ENCODE results near the gene BBS1.
"Not testable (repeated sequence)": the region's sequence is repeated elsewhere in the genome, so short reads cannot be mapped to it uniquely, and the experiment has no call there.

BBS1 gene

DNA sequence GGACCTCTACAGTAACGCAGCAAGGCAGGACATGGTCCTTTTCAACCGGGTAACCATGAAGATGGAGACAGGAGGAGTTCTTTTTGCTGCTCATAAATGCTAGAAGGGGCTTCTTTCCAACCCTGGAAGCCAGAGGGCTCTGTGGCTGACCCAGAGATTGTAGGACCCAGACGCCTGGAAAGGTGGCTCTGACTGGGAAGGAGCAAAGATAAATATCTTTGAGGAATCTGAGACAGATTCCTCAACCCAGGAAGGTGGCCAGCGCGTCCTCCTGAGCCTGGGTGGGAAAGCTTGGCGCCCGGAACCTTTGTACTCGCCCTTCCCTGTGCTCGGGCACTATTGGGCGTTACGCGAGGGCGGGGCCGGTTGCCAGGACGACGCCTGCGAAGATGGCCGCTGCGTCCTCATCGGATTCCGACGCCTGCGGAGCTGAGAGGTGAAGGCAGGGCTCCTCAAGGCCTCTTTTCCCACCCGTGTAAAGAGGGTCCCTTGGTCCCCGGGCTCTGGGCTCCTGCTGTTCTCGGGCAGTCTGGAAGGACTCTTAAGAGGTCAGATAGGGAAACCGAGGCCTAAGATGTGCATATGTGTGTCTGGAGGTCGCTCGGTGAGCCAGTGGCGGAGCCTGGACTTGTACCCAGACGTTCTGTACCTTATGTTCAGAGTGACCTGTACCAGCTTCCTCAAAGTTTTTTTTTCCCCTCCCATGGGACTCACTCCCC, at the start of gene BBS1:
Gene BBS1, plus strand, starts transcription at position 365 of the 719 bp plus-strand sequence. Its CDS starts 25 bp downstream, at position 390.
- DNase-seq (ENCODE audit: low read depth) = peak; percentile 73

GRCh38 chr11:66462010-66462409, 48.4 kb upstream of the BBS1 start:
- no peak for DNase-seq (ENCODE audit: low read depth)

- DNase-seq (ENCODE audit: low read depth) = no peak
Observed at GRCh38 chr11:66462911-66463310, 47.5 kb upstream of the BBS1 start.

DNA sequence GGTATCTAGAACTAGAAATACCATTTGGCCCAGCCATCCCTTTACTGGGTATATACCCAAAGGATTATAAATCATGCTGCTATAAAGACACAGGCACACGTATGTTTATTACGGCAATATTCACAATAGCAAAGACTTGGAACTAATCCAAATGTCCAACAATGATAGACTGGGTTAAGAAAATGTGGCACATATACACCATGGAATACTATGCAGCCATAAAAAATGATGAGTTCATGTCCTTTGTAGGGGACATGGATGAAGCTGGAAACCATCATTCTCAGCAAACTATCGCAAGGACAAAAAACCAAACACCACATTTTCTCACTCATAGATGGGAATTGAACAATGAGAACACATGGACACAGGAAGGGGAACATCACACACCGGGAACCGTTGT, 46.3 kb upstream of the BBS1 start:
- DNase-seq (ENCODE audit: low read depth) = not testable (repeated sequence)

DNA sequence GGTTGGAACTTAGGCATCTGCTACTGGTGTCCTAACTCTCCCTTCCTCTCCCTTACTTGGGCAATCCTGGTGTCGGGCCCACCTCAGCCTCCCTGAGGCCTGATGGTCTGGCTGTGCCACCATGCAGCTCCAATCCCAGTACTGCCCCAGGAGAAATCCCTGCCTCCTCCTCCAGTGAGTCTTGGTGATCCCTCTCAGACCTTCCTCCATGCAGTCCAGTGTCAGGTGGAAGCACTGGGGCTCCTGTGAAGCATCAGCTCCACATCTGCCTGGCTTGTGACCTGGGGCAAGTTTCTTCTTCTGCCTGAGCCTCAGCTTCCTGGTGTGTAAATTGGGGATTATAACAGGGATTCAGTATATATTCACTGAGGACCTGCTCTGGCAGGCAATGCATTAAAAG, 45.5 kb upstream of the BBS1 start:
- no peak for DNase-seq (ENCODE audit: low read depth)

DNA sequence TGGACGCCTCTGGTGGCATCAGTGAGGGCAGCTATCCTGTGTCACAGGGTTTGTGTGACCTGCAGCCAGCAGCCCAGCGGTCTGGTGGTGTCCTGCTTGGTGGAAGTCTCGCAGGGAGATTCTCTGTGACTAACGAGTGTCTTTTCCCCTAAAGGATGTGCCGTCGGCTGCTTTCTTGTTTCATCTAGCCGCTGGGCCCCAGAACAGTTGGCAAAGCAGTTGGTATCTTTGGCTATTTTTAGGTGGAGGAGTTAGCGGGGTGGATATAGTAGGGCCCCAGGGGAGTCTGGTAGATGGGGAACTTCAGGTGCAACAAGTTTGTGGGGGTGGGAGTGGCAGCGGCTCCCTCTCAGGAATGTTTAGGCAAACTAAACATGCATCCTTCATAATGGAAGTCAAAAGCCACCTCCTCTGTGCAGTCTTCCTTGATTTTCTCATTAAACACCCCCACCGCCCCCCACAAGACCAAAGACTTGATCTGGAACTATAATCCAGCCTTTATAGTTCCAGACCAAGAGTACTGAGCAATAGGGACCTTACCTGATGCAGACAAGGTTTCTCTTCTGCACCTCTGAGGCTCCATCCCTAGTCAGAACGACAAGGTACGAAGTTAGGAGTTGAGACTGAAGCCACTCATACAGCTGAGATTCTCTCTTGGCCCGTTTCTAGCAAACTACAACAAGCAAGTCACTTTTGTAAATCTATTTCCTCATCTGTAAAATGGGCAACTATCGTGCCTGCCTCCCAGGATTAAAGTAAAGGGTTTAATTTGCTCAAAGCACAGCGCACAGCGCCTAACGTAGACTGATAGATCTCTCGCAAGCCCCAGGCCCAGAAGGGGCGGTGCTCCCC, 44.8 kb upstream of the BBS1 start:
- no peak for DNase-seq (ENCODE audit: low read depth)

DNA sequence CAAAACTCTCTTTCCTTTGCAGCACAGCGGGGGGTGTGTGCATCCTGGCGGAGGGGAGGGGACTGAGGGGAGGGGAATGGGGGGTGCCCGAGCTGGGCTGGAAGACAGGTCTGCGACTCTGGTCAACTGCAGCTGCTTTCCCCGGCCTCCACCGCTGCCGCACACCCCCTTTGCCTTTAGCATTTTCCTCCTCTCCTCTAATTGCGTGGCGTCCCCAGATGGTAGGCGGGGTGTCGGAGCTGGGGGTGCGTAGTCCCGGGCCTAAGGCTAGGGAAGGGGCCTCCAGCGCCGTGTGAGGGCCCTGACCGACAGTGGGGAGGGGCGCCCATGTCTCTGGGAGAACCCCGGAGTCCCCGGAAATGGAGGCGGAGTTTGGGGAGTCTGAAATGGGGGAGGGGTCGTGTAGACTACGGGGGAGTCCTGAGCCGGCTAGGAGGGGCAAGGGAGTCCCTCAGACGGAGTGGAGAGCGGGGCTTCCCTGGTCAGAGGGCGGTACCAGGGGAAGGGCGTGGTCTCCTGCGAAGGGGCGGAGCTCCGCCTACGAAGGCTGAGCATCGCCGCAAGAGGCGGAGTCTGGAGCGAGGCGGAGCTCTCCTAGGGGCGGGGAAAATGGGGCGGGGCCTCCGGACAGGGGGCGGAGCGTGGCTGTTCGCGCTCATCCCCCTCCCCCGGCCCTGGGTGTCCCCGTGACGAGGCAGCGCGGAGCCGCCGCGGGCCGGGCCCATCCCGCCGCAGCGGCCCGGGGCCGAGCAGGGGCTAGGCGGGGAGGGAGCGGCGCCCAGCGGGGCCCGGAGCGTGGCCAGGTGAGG, 44.0 kb upstream of the BBS1 start, which contains the start of gene PELI3:
Gene PELI3, plus strand, starts transcription at position 681 of the 809 bp plus-strand sequence. CDS start 1,224 bp downstream, outside the sequence.
- DNase-seq (ENCODE audit: low read depth) = peak; percentile 87

DNA sequence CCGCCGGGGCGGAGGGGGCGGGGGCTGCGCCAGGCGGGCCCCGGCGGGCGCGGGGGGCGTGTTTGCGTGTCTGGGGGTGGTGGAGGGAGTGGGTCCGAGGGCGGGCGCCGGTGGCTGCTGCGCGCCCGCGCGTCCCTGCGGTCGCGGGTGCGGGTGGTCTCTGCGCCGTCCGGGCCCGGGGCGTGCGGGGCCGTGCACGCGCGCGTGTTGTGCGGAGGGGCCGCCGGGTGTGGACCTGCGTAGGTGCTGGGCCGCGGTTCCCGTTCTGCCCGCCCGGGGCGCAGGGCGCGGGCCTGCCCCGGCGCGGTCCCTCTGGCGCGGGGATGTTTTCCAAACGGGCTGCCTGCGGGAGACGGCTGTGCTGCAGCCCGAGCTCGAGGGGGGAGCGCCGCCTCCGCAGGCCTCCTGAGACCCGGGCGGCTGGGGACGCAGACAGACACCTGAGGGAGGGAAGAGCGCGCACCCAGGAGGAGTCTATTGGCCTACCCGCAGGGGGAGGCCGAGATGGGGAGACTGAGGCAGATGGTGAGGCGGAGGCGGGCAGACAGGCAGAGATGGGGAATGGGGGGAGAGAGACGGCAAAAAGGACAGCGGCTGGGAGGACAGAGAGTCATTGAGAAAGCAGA, 43.3 kb upstream of the BBS1 start:
- DNase-seq (ENCODE audit: low read depth) = peak; percentile 18

GRCh38 chr11:66467756-66468155, 42.7 kb upstream of the BBS1 start:
- DNase-seq (ENCODE audit: low read depth) = no peak

DNA sequence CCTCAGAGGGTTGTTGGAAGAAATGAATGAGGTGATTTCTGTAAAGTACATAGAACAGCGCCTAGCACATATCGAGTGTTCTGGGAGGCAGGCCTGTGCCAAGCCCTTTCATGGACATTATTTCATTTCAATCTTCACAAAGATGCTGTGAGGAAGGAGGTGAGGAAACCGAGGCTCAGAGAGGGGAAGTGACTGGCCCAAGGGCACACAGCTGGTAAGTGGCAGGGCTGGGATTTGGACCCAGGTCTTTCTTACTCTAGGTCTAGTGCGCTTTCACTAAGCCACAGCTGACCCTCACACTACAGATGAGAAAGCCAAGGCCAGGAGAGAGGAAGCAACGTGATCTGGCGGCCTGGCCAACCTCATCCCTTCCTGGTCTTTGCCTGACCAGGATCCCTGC, 41.7 kb upstream of the BBS1 start:
- DNase-seq (ENCODE audit: low read depth) = no peak

GRCh38 chr11:66469441-66469840, 41.0 kb upstream of the BBS1 start:
- DNase-seq (ENCODE audit: low read depth) = no peak

- no peak for DNase-seq (ENCODE audit: low read depth)
Observed at GRCh38 chr11:66470015-66470414, 40.4 kb upstream of the BBS1 start.

GRCh38 chr11:66471142-66471541, 39.3 kb upstream of the BBS1 start:
- DNase-seq (ENCODE audit: low read depth) = no peak

DNA sequence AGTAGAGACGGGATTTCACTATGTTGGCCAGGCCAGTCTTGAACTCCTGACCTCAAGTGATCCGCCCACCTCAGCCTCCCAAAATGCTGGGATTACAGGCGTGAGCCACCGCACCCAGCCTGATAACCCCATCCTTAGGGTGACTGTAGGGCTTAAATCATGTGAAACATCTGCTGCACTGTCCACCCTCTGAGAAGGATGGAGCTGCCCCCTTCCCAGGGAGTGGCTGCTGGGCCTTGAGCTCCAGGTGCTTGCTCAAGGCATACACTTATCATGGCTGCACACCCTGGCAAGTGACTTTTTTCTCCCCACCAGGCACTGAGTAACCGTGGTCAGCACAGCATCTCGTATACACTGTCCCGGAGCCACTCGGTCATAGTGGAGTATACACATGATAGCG, 38.4 kb upstream of the BBS1 start:
- DNase-seq (ENCODE audit: low read depth) = no peak

DNA sequence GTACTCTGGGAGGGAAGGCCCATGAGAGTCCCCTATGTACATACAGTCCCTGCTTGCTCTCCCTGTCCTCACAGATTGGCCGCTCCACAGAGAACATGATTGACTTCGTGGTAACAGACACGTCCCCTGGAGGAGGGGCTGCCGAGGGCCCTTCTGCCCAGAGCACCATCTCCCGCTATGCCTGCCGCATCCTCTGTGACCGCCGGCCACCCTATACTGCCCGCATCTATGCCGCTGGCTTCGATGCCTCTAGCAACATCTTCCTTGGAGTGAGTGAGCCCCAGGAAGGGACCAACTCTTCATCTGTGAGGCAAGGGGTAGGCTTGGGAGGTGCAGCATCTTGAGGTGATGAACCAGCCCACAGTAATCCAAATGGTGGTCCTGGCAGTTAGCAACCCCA, 37.3 kb upstream of the BBS1 start:
- no peak for DNase-seq (ENCODE audit: low read depth)

- no peak for DNase-seq (ENCODE audit: low read depth)
Observed at GRCh38 chr11:66473608-66474515, 36.6 kb upstream of the BBS1 start.

- DNase-seq (ENCODE audit: low read depth) = no peak
Observed at GRCh38 chr11:66475349-66476172, 34.9 kb upstream of the BBS1 start.

DNA sequence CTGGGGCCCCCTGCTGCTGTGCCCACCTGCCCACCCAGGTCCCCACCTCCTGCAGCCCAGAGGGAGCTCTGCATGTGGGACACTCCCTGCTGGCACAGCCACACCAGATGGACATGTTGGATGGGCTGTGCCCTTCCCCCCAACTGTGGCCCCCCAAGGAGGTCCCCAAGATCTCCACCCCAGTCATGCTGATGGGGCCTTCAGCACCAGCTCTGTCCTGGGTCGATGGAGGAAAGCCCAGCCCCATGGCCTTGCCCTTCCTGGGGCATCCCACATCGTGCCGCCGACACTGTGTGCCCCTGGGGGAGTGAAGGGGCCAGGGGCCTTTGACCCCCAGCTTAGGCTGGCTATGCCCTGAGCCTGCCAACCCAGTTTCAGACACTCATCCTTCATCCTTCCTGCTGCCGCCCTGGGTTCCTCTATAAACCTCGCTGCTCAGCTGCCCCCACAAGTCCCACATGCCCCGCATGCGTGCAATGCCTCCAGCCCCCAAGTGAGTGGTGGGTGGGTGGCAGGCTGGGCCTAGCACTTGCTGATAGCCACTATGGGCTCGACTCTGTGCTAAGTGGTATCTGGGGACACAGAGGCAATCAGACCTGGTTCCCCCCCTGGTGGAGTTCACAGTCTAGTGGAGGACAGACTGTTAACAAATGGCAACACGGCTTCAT, 34.1 kb upstream of the BBS1 start:
- DNase-seq (ENCODE audit: low read depth) = no peak

DNA sequence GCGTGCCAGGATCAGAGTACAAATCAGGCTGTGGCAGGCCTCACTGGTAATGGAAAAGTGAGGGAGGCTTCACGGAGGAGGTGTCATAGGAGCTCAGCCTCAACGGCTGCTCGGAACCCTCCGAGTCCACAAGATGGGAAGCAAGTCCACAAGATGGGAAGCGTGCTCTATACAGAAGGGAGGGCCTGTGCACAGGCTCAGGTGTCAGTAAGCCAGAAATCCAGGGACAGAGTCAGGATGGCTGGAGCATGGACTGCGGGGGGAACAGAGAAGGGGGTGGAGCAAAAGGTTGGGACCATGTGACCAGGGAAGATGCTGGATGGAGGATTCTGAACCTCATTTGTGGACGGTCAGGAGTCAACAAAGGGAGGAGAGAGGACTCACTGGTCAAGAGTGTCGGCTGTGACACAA, 33.6 kb upstream of the BBS1 start:
- DNase-seq (ENCODE audit: low read depth) = no peak
